Measurements from ENCODE around the gene ARID3A.

DNA sequence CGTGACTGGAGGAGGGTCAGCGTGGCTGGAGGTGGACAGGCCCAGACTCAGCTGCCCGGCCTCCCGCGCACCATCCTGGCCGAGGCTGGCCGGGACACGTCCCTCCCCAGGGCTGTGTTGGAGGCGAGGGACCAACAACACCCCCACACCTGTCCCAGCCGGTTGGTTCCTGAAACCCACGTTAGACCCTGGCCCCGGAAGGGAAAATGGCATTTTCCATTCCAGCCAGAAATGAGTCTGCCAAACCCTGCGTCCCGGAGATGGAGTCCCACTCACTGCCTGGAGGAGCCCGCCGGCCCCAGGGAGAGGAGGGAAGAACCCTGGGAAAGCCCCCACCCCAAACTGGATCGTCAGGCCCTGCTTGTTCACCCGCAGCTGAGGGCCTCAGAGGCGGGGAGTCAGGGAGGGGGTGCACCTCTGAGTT lies 53.5 kb downstream of the ARID3A start:
- TF ChIP-seq POLR2A (IDR thresholded peaks at IDR 0.05), result no peak
- TF ChIP-seq, protein P1, sequence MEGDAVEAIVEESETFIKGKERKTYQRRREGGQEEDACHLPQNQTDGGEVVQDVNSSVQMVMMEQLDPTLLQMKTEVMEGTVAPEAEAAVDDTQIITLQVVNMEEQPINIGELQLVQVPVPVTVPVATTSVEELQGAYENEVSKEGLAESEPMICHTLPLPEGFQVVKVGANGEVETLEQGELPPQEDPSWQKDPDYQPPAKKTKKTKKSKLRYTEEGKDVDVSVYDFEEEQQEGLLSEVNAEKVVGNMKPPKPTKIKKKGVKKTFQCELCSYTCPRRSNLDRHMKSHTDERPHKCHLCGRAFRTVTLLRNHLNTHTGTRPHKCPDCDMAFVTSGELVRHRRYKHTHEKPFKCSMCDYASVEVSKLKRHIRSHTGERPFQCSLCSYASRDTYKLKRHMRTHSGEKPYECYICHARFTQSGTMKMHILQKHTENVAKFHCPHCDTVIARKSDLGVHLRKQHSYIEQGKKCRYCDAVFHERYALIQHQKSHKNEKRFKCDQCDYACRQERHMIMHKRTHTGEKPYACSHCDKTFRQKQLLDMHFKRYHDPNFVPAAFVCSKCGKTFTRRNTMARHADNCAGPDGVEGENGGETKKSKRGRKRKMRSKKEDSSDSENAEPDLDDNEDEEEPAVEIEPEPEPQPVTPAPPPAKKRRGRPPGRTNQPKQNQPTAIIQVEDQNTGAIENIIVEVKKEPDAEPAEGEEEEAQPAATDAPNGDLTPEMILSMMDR (IDR thresholded peaks at IDR 0.05), result no peak
- TF ChIP-seq EP300 (IDR thresholded peaks at IDR 0.05), result no peak

Data from sigmoid colon (tissue), 4 donors.